HepG2 (cell line): ENCODE results near the gene CD151. TPM values are rescaled to one million over a fixed set of nuclear protein-coding genes. Genes with fewer than 3 reads are reported as not detected.

Experiments
- CHD2 ChIP-seq: IDR thresholded peaks from 2 replicates; pipeline ENCODE4 v1.6.1; 2011; ENCODE audit warnings: low read depth, low read length, improper control_type of control experiment
- FOXA1 ChIP-seq, 2 experiments: fragments of 450-650 bp in 1 of 2; sonication (generic) in 1 of 2; formaldehyde crosslinking in 1 of 2; IDR thresholded peaks; 2 replicates each; pipeline versions ENCODE4 v1.4.0 to v1.6.1; 2016 to 2020; ENCODE audit warnings: missing genetic modification reagents in 1 of 2
- HDAC6 ChIP-seq: fragments of 200-600 bp; sonication (generic); IDR thresholded peaks from 2 replicates; pipeline ENCODE4 v1.7.0; 2017; ENCODE audit warnings: mild to moderate bottlenecking, antibody characterized with exemption, low read length, low read depth
- HES4 ChIP-seq: sonication (generic); formaldehyde crosslinking; IDR thresholded peaks from 2 replicates; pipeline ENCODE4 v1.9.0; 2021; ENCODE audit warnings: mild to moderate bottlenecking, missing genetic modification reagents, borderline replicate concordance
- HNF4A ChIP-seq: sonication (generic); formaldehyde crosslinking; IDR thresholded peaks from 2 replicates; pipeline ENCODE4 v1.4.0; 2020; ENCODE audit warnings: missing genetic modification reagents
- KLF16 ChIP-seq, 2 experiments: sonication (generic) in 1 of 2; formaldehyde crosslinking in 1 of 2; IDR thresholded peaks; 2 replicates each; pipeline versions ENCODE4 v1.6.1 to v1.8.0; 2016 to 2023; ENCODE audit warnings: missing genetic modification reagents in 2 of 2, missing compliant biosample characterization in 1 of 2
- MED8 ChIP-seq: sonication (generic); formaldehyde crosslinking; IDR thresholded peaks from 2 replicates; pipeline ENCODE4 v1.8.1; 2023; ENCODE audit warnings: mild to moderate bottlenecking, missing genetic modification reagents; ENCODE audit not compliant: insufficient replicate concordance
- MTF2 ChIP-seq: sonication (generic); formaldehyde crosslinking; IDR thresholded peaks from 2 replicates; pipeline ENCODE4 v1.5.0; 2020; ENCODE audit warnings: missing genetic modification reagents, borderline replicate concordance
- NFYB ChIP-seq: sonication (generic); formaldehyde crosslinking; IDR thresholded peaks from 2 replicates; pipeline ENCODE4 v1.4.0; 2020; ENCODE audit warnings: missing genetic modification reagents
- PHB2 ChIP-seq: fragments of 450-650 bp; IDR thresholded peaks from 2 replicates; pipeline ENCODE4 v1.6.1; 2018; ENCODE audit not compliant: partially characterized antibody
- RXRA ChIP-seq: sonication (generic); formaldehyde crosslinking; IDR thresholded peaks from 2 replicates; pipeline ENCODE4 v1.5.1; 2020; ENCODE audit warnings: missing genetic modification reagents
- SETDB1 ChIP-seq: sonication (generic); formaldehyde crosslinking; IDR thresholded peaks from 2 replicates; pipeline ENCODE4 v1.5.1; 2020; ENCODE audit warnings: missing genetic modification reagents, mild to moderate bottlenecking, borderline replicate concordance
- SP4 ChIP-seq: sonication (generic); formaldehyde crosslinking; IDR thresholded peaks from 2 replicates; pipeline ENCODE4 v1.8.1; 2023; ENCODE audit warnings: mild to moderate bottlenecking, missing genetic modification reagents
- THAP11 ChIP-seq: IDR thresholded peaks from 2 replicates; pipeline ENCODE4 v1.6.1; 2016; ENCODE audit warnings: missing biosample characterization, missing genetic modification reagents
- XBP1 ChIP-seq: sonication (generic); formaldehyde crosslinking; IDR thresholded peaks from 2 replicates; pipeline ENCODE4 v1.5.0; 2020; ENCODE audit warnings: missing genetic modification reagents
- ZNF251 ChIP-seq: sonication (generic); formaldehyde crosslinking; IDR thresholded peaks from 2 replicates; pipeline ENCODE4 v1.9.0; 2021; ENCODE audit warnings: mild to moderate bottlenecking, missing genetic modification reagents
- ZNF34 ChIP-seq: sonication (generic); formaldehyde crosslinking; IDR thresholded peaks from 2 replicates; pipeline ENCODE4 v1.4.0; 2020; ENCODE audit warnings: mild to moderate bottlenecking, missing genetic modification reagents, borderline replicate concordance
- ZNF616 ChIP-seq: sonication (generic); formaldehyde crosslinking; IDR thresholded peaks from 2 replicates; pipeline ENCODE4 v1.5.0; 2020; ENCODE audit warnings: low read depth, mild to moderate bottlenecking, missing genetic modification reagents
- ZNF891 ChIP-seq: sonication (generic); formaldehyde crosslinking; IDR thresholded peaks from 2 replicates; pipeline ENCODE4 v1.5.0; 2020; ENCODE audit warnings: mild to moderate bottlenecking, missing genetic modification reagents
- polyA plus RNA-seq, 8 experiments: library from polyadenylated mRNA; depleted of rRNA in 3 of 8; stranded (reverse) in 7 of 8; unstranded in 1 of 8; fragments of >200 nt; fragmentation: Illumina TruSeq in 4 of 8; extraction: Trizol in 4 of 8; gene quantifications; 2 replicates each; pipeline versions ENCODE4 v1.2.1 to v1.2.3, GENCODE V29; 2011 to 2016; ENCODE audit warnings: low read depth in 4 of 8, missing spikeins in 1 of 8, mixed read lengths in 1 of 8; ENCODE audit not compliant: insufficient read depth in 1 of 8
- total RNA-seq, 5 experiments: library from RNA; depleted of rRNA; stranded (reverse); fragments of >200 nt; fragmentation: Illumina TruSeq; extraction: Trizol; gene quantifications; 2 replicates each; pipeline ENCODE4 v1.2.3, GENCODE V29; 2016; ENCODE audit warnings: low read depth in 1 of 5
- TF ChIP-seq, protein P1 (sequence below): IDR thresholded peaks from 2 replicates; pipeline ENCODE4 v1.6.1; 2012; ENCODE audit warnings: inconsistent platforms
- TF ChIP-seq, protein P2 (sequence below): sonication (generic); formaldehyde crosslinking; IDR thresholded peaks from 2 replicates; pipeline ENCODE4 v1.5.0; 2020; ENCODE audit warnings: missing genetic modification reagents, mild to moderate bottlenecking, borderline replicate concordance
- TF ChIP-seq, protein P3 (sequence below), 2 experiments: sonication (generic) in 1 of 2; formaldehyde crosslinking in 1 of 2; IDR thresholded peaks; 2 replicates each; pipeline versions ENCODE4 v1.4.0 to v1.6.1; 2018 to 2020; ENCODE audit warnings: missing genetic modification reagents in 2 of 2, borderline replicate concordance in 1 of 2, low read depth in 1 of 2, mild to moderate bottlenecking in 1 of 2, missing biosample characterization in 1 of 2
- TF ChIP-seq, protein P4 (sequence below): sonication (generic); formaldehyde crosslinking; conservative IDR thresholded peaks from 2 replicates; pipeline ENCODE4 v1.8.0; 2022; ENCODE audit warnings: missing genetic modification reagents
- TF ChIP-seq, protein P5 (sequence below): sonication (generic); formaldehyde crosslinking; IDR thresholded peaks from 2 replicates; pipeline ENCODE4 v1.4.0; 2020; ENCODE audit warnings: mild to moderate bottlenecking, missing genetic modification reagents, borderline replicate concordance

Gene CD151
- total and polyA plus RNA-seq, 2 of the 13 experiments (the other 11 are each of a cell fraction or from before 2014, with no cell fraction given) = 125 to 197 TPM

DNA sequence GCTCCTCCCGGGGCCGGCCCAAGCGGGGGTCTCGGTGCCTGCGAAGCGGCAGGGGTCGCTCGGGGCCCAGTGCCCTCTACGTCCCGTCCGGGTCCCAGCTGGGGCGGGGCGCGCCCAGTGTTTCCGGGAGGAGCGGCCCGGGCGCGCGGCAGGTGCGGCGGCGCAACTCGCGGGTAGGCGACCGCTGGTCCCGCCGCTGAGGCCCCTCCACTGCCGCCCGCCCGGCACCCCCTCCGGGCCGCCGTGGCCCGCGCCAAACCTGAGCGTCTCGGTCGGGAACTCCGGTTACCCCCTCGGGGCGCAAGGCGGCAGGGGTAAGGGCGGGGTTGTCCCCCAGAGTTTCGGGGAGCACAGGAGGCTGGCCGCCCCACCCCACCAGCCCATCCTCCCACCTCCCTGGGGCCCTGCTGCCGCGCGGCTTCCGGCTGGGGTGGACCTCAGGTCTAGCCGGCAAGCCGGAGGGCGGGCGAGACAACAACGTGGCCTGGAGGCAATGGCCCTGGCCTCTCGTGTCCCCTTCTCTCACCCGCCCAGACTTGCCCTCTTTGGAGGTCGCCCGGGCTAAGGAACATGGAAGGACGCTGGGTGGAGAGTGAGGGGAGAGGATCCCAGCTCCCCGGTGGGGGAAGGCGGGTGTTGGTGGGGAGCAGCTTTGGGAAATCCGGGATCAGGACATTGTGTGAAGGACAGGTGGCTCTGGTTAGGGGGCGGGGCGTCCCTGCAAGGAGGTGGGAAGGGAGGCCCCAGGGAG, 5.4 kb upstream of the CD151 start (continued):
- TF ChIP-seq SP4 (CRISPR knock-in tag) (peak; percentile 70), MED8 (CRISPR knock-in tag) (peak; percentile 47), THAP11 (CRISPR knock-in tag) (peak; percentile 65), PHB2 (no peak), XBP1 (CRISPR knock-in tag) (no peak), HNF4A (CRISPR knock-in tag) (peak; percentile 34), NFYB (CRISPR knock-in tag) (no peak), MTF2 (peak; percentile 94), RXRA (no peak), FOXA1 (IDR thresholded peaks at IDR 0.05) (no peak), FOXA1 (CRISPR knock-in tag; IDR thresholded peaks at IDR 0.05) (0 out of 2 replicates have a peak, but pooled peaks have one; percentile 26), SETDB1 (CRISPR knock-in tag) (no peak), ZNF616 (CRISPR knock-in tag) (no peak), ZNF34 (peak; percentile 64; the same call in 1 of the 2 replicates), ZNF251 (CRISPR knock-in tag) (no peak), KLF16 (CRISPR knock-in tag; IDR thresholded peaks at IDR 0.05) (peak in 1 of 2 experiments; percentile 72; a peak in 1 of 4 replicates), CHD2 (no peak), HES4 (peak; percentile 55; the same call in 1 of the 2 replicates), HDAC6 (no peak), ZNF891 (CRISPR knock-in tag) (peak; percentile 50; the same call in 1 of the 2 replicates)
- TF ChIP-seq, protein P1, sequence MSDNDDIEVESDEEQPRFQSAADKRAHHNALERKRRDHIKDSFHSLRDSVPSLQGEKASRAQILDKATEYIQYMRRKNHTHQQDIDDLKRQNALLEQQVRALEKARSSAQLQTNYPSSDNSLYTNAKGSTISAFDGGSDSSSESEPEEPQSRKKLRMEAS = peak; percentile 86
- TF ChIP-seq, protein P2, sequence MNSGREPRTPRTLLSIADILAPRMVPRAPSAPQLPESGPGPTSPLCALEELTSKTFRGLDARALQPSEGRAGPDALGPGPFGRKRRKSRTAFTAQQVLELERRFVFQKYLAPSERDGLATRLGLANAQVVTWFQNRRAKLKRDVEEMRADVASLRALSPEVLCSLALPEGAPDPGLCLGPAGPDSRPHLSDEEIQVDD (CRISPR knock-in tag) = peak; percentile 77; the same call in 1 of the 2 replicates
- TF ChIP-seq, protein P3, sequence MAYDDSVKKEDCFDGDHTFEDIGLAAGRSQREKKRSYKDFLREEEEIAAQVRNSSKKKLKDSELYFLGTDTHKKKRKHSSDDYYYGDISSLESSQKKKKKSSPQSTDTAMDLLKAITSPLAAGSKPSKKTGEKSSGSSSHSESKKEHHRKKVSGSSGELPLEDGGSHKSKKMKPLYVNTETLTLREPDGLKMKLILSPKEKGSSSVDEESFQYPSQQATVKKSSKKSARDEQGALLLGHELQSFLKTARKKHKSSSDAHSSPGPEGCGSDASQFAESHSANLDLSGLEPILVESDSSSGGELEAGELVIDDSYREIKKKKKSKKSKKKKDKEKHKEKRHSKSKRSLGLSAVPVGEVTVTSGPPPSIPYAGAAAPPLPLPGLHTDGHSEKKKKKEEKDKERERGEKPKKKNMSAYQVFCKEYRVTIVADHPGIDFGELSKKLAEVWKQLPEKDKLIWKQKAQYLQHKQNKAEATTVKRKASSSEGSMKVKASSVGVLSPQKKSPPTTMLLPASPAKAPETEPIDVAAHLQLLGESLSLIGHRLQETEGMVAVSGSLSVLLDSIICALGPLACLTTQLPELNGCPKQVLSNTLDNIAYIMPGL (CRISPR knock-in tag; IDR thresholded peaks at IDR 0.05; ENCODE audit: borderline replicate concordance in 1 of 2, low read depth in 1 of 2) = peak; percentile 55 to 65; a peak in 2 of 4 replicates
- TF ChIP-seq, protein P4, sequence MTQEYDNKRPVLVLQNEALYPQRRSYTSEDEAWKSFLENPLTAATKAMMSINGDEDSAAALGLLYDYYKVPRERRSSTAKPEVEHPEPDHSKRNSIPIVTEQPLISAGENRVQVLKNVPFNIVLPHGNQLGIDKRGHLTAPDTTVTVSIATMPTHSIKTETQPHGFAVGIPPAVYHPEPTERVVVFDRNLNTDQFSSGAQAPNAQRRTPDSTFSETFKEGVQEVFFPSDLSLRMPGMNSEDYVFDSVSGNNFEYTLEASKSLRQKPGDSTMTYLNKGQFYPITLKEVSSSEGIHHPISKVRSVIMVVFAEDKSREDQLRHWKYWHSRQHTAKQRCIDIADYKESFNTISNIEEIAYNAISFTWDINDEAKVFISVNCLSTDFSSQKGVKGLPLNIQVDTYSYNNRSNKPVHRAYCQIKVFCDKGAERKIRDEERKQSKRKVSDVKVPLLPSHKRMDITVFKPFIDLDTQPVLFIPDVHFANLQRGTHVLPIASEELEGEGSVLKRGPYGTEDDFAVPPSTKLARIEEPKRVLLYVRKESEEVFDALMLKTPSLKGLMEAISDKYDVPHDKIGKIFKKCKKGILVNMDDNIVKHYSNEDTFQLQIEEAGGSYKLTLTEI (CRISPR knock-in tag) = no peak
- TF ChIP-seq, protein P5, sequence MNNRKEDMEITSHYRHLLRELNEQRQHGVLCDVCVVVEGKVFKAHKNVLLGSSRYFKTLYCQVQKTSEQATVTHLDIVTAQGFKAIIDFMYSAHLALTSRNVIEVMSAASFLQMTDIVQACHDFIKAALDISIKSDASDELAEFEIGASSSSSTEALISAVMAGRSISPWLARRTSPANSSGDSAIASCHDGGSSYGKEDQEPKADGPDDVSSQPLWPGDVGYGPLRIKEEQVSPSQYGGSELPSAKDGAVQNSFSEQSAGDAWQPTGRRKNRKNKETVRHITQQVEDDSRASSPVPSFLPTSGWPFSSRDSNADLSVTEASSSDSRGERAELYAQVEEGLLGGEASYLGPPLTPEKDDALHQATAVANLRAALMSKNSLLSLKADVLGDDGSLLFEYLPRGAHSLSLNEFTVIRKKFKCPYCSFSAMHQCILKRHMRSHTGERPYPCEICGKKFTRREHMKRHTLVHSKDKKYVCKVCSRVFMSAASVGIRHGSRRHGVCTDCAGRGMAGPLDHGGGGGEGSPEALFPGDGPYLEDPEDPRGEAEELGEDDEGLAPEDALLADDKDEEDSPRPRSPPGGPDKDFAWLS (CRISPR knock-in tag) = peak; percentile 69; the same call in 1 of the 2 replicates
